ENCODE results near the gene C16orf74. TPM values are rescaled to one million over a fixed set of nuclear protein-coding genes. Genes with fewer than 3 reads are reported as not detected.

Gene C16orf74
- total and polyA plus RNA-seq, 5 donors, result 1.1 to 2.1 (median 1.5) TPM

- no peaks in the 10 kb centered on the region for H3K9me3 ChIP-seq (ENCODE audit: control insufficient read depth, low read length)
- H3K4me3 ChIP-seq (ENCODE audit: low read length), result no peak overlapping the region
- ATAC-seq (no peak), DNase-seq (no peak)
- no peak overlapping the region for H3K27ac ChIP-seq (ENCODE audit: low read length)
- no peaks in the 10 kb centered on the region for H3K27me3 ChIP-seq (ENCODE audit: control insufficient read depth, insufficient read depth)
- WGBS, result 79% methylated on average over 6 of the region's 6 CpGs
- H3K4me1 ChIP-seq (ENCODE audit: control insufficient read depth, insufficient read depth, low read length), result peaks cover 2% of the 10 kb centered on the region
- intact Hi-C loops (cut with DNase I), result no loop called here
Measured at GRCh38 chr16:85774136-85774535, 23.2 kb upstream of the C16orf74 start.

GRCh38 chr16:85773044-85773443 lies 22.1 kb upstream of the C16orf74 start:
- H3K4me3 ChIP-seq (ENCODE audit: low read length), result no peak overlapping the region
- ATAC-seq (no peak), DNase-seq (no peak)
- H3K27me3 ChIP-seq (ENCODE audit: control insufficient read depth, insufficient read depth), result no peaks in the 10 kb centered on the region
- no peaks in the 10 kb centered on the region for H3K9me3 ChIP-seq (ENCODE audit: control insufficient read depth, low read length)
- 96% methylated on average over 6 of the region's 6 CpGs for WGBS
- no peaks in the 10 kb centered on the region for H3K4me1 ChIP-seq (ENCODE audit: control insufficient read depth, insufficient read depth, low read length)
- no peak overlapping the region for H3K27ac ChIP-seq (ENCODE audit: low read length)
- intact Hi-C loops (cut with DNase I), result no loop called here

DNA sequence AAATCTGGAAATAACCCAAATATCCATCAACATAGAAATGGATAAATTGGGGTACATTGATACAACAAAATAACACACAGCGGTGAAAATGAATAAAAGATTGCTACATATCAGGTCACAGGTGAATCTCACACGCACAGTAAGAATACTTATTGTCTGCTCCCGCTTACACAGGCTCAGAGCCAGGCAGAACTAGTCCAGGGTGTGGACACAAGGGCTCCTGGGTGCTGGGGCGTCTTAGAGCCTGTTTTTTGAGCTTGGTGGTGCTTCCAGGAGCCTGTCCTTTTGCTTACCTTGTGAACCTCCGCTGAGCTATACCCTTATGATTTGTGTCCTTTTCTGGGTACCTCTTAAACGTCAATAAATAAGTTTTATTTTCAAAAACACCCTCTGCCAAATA lies 19.8 kb upstream of the C16orf74 start:
- no peak overlapping the region for H3K27ac ChIP-seq (ENCODE audit: low read length)
- intact Hi-C loops (cut with DNase I), result no loop called here

GRCh38 chr16:85768199-85768598 lies 17.3 kb upstream of the C16orf74 start:
- no peak overlapping the region for H3K27ac ChIP-seq (ENCODE audit: low read length)
- H3K4me3 ChIP-seq (ENCODE audit: low read length), result no peak overlapping the region
- ATAC-seq (no peak), DNase-seq (no peak)
- H3K4me1 ChIP-seq (ENCODE audit: control insufficient read depth, insufficient read depth, low read length), result no peaks in the 10 kb centered on the region
- no peaks in the 10 kb centered on the region for H3K27me3 ChIP-seq (ENCODE audit: control insufficient read depth, insufficient read depth)
- intact Hi-C loops (cut with DNase I), result no loop called here
- WGBS, result 52% methylated on average over 2 of the region's 2 CpGs
- H3K9me3 ChIP-seq (ENCODE audit: control insufficient read depth, low read length), result no peaks in the 10 kb centered on the region

More for the DNA sequence above, 19.8 kb upstream of the C16orf74 start:
- Histone ChIP-seq H3K9me3 (ENCODE audit: control insufficient read depth, low read length) (no peaks in the 10 kb centered on the region), H3K4me1 (ENCODE audit: control insufficient read depth, insufficient read depth, low read length) (no peaks in the 10 kb centered on the region), H3K4me3 (ENCODE audit: low read length) (no peak overlapping the region), H3K27me3 (ENCODE audit: control insufficient read depth, insufficient read depth) (no peaks in the 10 kb centered on the region)
- DNase-seq (no peak), ATAC-seq (no peak)
- 95% methylated on average over 6 of the region's 6 CpGs for WGBS

DNA sequence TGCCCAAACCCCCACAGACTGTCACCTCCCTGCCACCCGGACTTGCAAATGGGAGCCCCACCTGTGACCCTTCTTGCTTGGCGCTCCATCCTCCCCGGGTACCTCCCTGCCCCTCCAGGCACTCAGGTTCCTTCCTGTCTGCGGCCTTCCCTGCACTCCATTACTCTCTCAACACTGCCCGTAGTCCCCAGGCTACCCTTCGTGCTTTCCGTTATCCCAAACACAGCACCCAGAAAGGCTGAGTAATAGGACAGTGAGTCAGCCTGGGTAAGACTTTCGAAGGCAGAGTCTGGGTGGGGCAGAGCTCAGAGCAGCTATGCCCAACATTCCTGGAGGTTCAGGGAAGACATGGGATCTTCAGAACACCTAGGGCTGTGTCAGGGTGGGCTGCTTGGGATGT lies 16.6 kb upstream of the C16orf74 start:
- Histone ChIP-seq H3K9me3 (ENCODE audit: control insufficient read depth, low read length) (no peaks in the 10 kb centered on the region), H3K4me1 (ENCODE audit: control insufficient read depth, insufficient read depth, low read length) (no peaks in the 10 kb centered on the region), H3K27me3 (ENCODE audit: control insufficient read depth, insufficient read depth) (no peaks in the 10 kb centered on the region), H3K4me3 (ENCODE audit: low read length) (no peak overlapping the region), H3K27ac (ENCODE audit: low read length) (no peak overlapping the region)
- intact Hi-C loops (cut with DNase I), result no loop called here
- ATAC-seq, result peak in 1 of 2 donors; percentile 38
- WGBS, result 71% methylated on average over 8 of the region's 8 CpGs
- no peak for DNase-seq

GRCh38 chr16:85765767-85766166 lies 14.9 kb upstream of the C16orf74 start:
- no peak for DNase-seq
- WGBS, result 60% methylated on average over 8 of the region's 8 CpGs
- intact Hi-C loops (cut with DNase I), result no loop called here
- H3K4me3 ChIP-seq (ENCODE audit: low read length), result no peak overlapping the region
- ATAC-seq, result no peak
- H3K4me1 ChIP-seq (ENCODE audit: control insufficient read depth, insufficient read depth, low read length), result no peaks in the 10 kb centered on the region
- no peaks in the 10 kb centered on the region for H3K9me3 ChIP-seq (ENCODE audit: control insufficient read depth, low read length)
- no peak overlapping the region for H3K27ac ChIP-seq (ENCODE audit: low read length)
- no peaks in the 10 kb centered on the region for H3K27me3 ChIP-seq (ENCODE audit: control insufficient read depth, insufficient read depth)

DNA sequence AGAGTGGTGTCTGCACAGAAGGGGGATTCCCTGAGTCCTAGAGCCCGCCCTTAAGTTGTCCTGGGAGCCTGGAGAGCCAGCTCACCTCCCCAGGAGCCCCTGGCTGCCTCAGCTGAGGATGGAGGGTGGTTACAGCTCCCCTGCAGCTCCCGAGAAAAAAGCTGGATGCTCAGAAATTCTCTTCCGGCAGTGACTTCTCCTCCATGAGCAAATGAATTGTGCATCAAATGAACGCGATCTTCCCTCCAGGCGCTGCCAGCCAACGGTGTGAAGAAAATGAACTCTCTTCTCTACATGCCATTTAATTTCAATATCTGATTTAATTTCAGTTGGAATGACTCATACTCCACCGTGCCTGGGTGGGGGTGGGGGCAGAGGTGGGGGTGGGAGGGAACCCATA lies 14.3 kb upstream of the C16orf74 start:
- Histone ChIP-seq H3K27ac (ENCODE audit: low read length) (no peak overlapping the region), H3K9me3 (ENCODE audit: control insufficient read depth, low read length) (no peaks in the 10 kb centered on the region), H3K4me1 (ENCODE audit: control insufficient read depth, insufficient read depth, low read length) (no peaks in the 10 kb centered on the region), H3K4me3 (ENCODE audit: low read length) (no peak overlapping the region), H3K27me3 (ENCODE audit: control insufficient read depth, insufficient read depth) (no peaks in the 10 kb centered on the region)
- ATAC-seq, result no peak
- 55% methylated on average over 8 of the region's 8 CpGs for WGBS
- no peak for DNase-seq
- intact Hi-C loops (cut with DNase I), result no loop called here

DNA sequence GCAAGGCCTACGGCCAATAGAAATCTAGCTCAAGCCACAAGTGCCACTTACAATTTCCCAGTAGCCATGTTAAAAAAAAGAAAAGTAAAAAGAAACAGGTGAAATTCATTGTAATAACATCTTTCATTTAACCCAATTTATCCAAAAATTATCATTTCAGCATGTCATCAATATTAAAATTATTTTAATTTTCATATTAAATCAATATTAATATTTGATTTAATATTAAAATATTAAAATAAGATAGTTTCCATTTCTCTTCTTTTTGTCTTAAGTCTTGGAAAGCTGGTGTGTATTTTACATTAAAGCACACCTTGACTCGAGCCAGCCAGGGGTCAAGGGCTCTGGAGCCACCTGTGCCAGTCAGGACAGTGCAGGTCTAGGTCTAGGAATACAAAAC lies 12.7 kb upstream of the C16orf74 start:
- intact Hi-C loops (cut with DNase I), result no loop called here
- DNase-seq (no peak), ATAC-seq (no peak)
- Histone ChIP-seq H3K27me3 (ENCODE audit: control insufficient read depth, insufficient read depth) (no peaks in the 10 kb centered on the region), H3K4me3 (ENCODE audit: low read length) (no peak overlapping the region), H3K9me3 (ENCODE audit: control insufficient read depth, low read length) (no peaks in the 10 kb centered on the region), H3K4me1 (ENCODE audit: control insufficient read depth, insufficient read depth, low read length) (no peaks in the 10 kb centered on the region), H3K27ac (ENCODE audit: low read length) (no peak overlapping the region)
- 87% methylated on average over 2 of the region's 2 CpGs for WGBS

DNA sequence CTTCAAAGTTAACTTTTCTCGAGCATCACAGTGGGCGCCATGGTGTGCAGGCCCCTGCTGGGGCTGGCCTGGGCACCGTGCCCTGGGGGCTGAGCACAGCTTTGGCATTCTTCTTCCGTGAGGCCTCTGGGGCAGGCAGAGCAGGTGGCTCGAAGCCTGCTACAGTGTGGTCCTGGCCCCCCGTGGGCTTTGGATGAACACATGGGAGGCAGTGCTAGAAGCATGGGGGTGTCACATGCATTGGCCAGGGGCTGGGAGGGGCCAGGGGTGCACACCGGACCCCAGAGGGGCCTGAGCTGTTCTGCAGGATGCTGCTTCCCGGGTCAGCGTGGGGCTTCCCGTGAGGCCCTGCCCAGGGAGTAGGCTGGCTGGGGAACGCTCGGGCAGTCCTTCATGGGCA lies 12.1 kb upstream of the C16orf74 start:
- 84% methylated on average over 12 of the region's 12 CpGs for WGBS
- DNase-seq, result no peak
- Histone ChIP-seq H3K27me3 (ENCODE audit: control insufficient read depth, insufficient read depth) (no peaks in the 10 kb centered on the region), H3K9me3 (ENCODE audit: control insufficient read depth, low read length) (no peaks in the 10 kb centered on the region), H3K4me3 (ENCODE audit: low read length) (no peak overlapping the region), H3K4me1 (ENCODE audit: control insufficient read depth, insufficient read depth, low read length) (no peaks in the 10 kb centered on the region), H3K27ac (ENCODE audit: low read length) (no peak overlapping the region)
- ATAC-seq, result no peak
- intact Hi-C loops (cut with DNase I), result no loop called here

- Histone ChIP-seq H3K4me1 (ENCODE audit: control insufficient read depth, insufficient read depth, low read length) (no peaks in the 10 kb centered on the region), H3K9me3 (ENCODE audit: control insufficient read depth, low read length) (no peaks in the 10 kb centered on the region), H3K27ac (ENCODE audit: low read length) (no peak overlapping the region), H3K4me3 (ENCODE audit: low read length) (no peak overlapping the region), H3K27me3 (ENCODE audit: control insufficient read depth, insufficient read depth) (no peaks in the 10 kb centered on the region)
- DNase-seq, result no peak
- intact Hi-C loops (cut with DNase I), result no loop called here
- WGBS, result 70% methylated on average over 6 of the region's 6 CpGs
- no peak for ATAC-seq
Measured at GRCh38 chr16:85761861-85762260, 11.0 kb upstream of the C16orf74 start.

DNA sequence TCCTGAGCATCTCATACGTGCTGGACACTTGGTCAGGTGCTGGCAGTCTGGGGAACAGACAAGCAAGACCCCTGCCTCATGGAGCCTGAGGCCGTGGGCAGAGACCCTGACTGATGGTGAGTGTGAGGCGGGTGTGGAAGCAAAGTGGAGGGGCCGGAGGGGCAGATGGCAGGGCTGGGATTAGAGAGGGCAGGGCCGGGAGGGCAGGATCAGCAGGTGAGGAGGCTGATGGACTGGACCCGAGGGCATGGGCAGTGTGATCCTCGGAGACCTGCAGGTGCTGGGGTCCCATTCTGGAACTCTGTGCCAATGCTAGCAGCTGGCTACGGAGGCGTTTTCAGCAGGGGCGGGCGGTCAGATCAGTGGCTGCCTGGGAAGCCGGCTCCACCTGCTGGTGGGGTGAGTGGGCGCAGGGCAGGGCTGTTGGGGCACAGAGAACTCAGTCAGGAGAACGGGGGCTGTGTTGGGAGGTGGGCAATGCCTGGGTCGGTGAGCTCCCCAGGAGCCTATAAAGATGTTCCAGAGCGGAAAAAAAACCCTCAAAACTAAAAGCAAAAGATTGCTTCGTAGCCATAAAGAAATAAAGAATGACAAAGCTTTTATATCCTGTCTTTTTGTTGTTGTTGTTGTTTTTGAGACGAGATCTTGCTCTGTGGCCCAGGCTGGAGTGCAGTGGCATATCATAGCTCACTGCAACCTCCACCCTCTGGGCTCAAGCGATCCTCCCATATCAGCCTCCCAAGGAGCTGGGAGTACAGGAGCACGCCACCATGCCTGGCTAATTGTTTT lies 8.9 kb upstream of the C16orf74 start:
- DNase-seq, result no peak
- H3K9me3 ChIP-seq (ENCODE audit: control insufficient read depth, low read length), result no peaks in the 10 kb centered on the region
- H3K27me3 ChIP-seq (ENCODE audit: control insufficient read depth, insufficient read depth), result no peaks in the 10 kb centered on the region
- ATAC-seq, result peak in 1 of 2 donors; percentile 14
- no peaks in the 10 kb centered on the region for H3K4me1 ChIP-seq (ENCODE audit: control insufficient read depth, insufficient read depth, low read length)
- H3K27ac ChIP-seq (ENCODE audit: low read length), result no peak overlapping the region
- 69% methylated on average over 20 of the region's 20 CpGs for WGBS
- no peak overlapping the region for H3K4me3 ChIP-seq (ENCODE audit: low read length)
- intact Hi-C loops (cut with DNase I), result no loop called here

DNA sequence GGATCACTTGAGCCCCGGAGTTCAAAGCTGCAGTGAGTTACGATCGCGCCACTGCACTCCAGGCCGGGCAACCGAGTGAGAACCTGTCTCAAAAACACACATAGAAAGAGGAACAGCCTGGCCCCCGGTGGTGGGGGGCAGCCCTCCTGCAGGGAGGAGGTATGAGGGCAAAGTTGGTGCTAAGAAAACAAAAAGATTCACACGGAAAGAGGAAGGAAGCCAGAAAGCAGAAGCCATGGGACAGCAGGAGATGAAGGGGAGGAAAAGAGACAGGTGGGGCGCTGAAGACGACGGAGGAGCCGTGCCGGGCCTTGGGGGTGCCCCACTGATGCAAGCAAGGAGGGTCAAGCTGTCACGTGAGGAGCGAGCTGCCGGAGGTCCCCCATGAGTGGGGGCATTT lies 8.2 kb upstream of the C16orf74 start:
- H3K9me3 ChIP-seq (ENCODE audit: control insufficient read depth, low read length), result no peaks in the 10 kb centered on the region
- H3K27ac ChIP-seq (ENCODE audit: low read length), result no peak overlapping the region
- H3K27me3 ChIP-seq (ENCODE audit: control insufficient read depth, insufficient read depth), result no peaks in the 10 kb centered on the region
- no peaks in the 10 kb centered on the region for H3K4me1 ChIP-seq (ENCODE audit: control insufficient read depth, insufficient read depth, low read length)
- WGBS, result 51% methylated on average over 16 of the region's 16 CpGs
- intact Hi-C loops (cut with DNase I), result no loop called here
- ATAC-seq, result no peak
- DNase-seq, result no peak
- no peak overlapping the region for H3K4me3 ChIP-seq (ENCODE audit: low read length)

All from right cardiac atrium (tissue), 5 donors.